BE2C (cell line): Measurements from ENCODE around the gene ANHX. TPM values are rescaled to one million over a fixed set of nuclear protein-coding genes. Genes with fewer than 3 reads are reported as not detected.
"Not testable (repeated sequence)": the region's sequence is repeated elsewhere in the genome, so short reads cannot be mapped to it uniquely, and the experiment has no call there.

Experiments used
- DNase-seq: peaks from one replicate; pipeline ENCODE4 v3.0.0-alpha.2; 2020
- H3K27me3 ChIP-seq: fragments of 250-450 bp; sonication (Bioruptor Pico); 2 replicates; pipeline ENCODE4 v1.5.1; 2020; ENCODE audit warnings: mild to moderate bottlenecking
- H3K36me3 ChIP-seq: fragments of 250-450 bp; sonication (Bioruptor Pico); 2 replicates; pipeline ENCODE4 v1.5.1; 2020; ENCODE audit warnings: mild to moderate bottlenecking
- H3K4me1 ChIP-seq: fragments of 250-450 bp; sonication (Bioruptor Pico); 2 replicates; pipeline ENCODE4 v1.5.1; 2020
- H3K4me3 ChIP-seq: 2 replicates; pipeline ENCODE4 v1.5.1; 2011; ENCODE audit warnings: low read depth, low read length
- H3K9me3 ChIP-seq: fragments of 250-450 bp; sonication (Bioruptor Pico); 2 replicates; pipeline ENCODE4 v1.5.1; 2020
- polyA plus RNA-seq: library from polyadenylated mRNA; unstranded; fragments of >200 nt; gene quantifications from one replicate; pipeline ENCODE4 v1.2.1, GENCODE V29; 2012; ENCODE audit warnings: low read depth, missing spikeins; ENCODE audit not compliant: insufficient read length, insufficient read depth
- TF ChIP-seq, protein P1 (sequence below): IDR thresholded peaks from 2 replicates; pipeline ENCODE4 v1.5.1; 2012; ENCODE audit warnings: mild to moderate bottlenecking, low read depth, low read length

Gene ANHX
- not detected for polyA plus RNA-seq

DNA sequence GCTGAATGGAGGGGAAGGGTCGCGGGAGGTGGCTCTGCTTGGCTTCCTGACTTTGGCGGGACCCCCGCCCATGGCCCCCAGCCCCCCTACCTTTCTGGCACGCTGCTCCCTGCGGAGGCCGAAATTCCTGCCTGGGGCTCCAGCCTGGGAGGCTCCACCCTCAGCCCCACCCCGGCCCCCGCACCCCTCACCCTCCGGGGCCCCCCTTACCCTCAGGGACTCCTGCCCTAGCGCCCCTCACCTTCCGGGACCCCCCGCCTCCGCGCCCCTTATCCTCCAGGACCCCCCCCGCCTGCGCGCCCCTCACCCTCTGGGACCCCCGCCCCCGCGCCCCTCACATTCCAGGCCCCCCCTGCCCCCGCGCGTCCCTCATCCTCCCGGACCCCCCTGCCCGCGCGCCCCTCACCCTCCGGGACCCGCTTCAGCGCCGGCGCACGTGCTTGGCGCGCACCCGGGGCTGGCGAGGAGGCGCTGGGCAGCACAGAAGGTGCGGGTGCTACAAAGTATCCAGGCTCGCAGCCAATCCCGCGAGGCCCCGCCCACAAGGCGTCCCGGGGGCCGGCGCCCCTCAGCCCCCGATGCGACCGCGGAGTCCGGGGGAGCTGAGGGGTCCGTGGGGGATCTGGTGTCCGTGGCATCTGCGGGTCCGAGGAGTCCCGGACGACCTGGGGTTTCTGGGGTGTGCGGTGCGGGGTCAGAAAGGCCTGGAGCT is at the start of gene ANHX:
Gene ANHX (minus strand): TSS at position 477 of the 712 bp plus-strand sequence. CDS start 1,521 bp downstream, outside the sequence.
- Histone ChIP-seq H3K4me3 (no peak within 1 kb of the TSS), H3K27me3 (no peaks in the 10 kb centered on the region), H3K36me3 (no peaks in the 10 kb centered on the region), H3K4me1 (no peaks in the 10 kb centered on the region), H3K9me3 (peaks cover 2% of the 10 kb centered on the region; the same call in 1 of the 2 replicates)
- TF ChIP-seq, protein P1, sequence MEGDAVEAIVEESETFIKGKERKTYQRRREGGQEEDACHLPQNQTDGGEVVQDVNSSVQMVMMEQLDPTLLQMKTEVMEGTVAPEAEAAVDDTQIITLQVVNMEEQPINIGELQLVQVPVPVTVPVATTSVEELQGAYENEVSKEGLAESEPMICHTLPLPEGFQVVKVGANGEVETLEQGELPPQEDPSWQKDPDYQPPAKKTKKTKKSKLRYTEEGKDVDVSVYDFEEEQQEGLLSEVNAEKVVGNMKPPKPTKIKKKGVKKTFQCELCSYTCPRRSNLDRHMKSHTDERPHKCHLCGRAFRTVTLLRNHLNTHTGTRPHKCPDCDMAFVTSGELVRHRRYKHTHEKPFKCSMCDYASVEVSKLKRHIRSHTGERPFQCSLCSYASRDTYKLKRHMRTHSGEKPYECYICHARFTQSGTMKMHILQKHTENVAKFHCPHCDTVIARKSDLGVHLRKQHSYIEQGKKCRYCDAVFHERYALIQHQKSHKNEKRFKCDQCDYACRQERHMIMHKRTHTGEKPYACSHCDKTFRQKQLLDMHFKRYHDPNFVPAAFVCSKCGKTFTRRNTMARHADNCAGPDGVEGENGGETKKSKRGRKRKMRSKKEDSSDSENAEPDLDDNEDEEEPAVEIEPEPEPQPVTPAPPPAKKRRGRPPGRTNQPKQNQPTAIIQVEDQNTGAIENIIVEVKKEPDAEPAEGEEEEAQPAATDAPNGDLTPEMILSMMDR, result no peak
- DNase-seq, result no peak

DNA sequence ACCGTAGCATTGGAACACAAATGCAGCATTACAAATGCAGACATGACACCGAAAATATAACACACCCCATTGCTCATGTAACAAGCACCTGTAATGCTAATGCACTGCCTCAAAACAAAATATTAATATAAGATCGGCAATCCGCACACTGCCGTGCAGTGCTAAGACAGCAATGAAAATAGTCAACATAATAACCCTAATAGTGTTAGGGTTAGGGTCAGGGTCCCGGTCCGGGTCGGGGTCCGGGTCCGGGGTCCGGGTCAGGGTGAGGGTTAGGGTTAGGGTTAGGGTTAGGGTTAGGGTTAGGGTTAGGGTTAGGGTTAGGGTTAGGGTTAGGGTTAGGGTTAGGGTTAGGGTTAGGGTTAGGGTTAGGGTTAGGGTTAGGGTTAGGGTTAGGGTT is 29.0 kb upstream of the ANHX start:
- not testable (repeated sequence) for H3K4me3 ChIP-seq, H3K36me3 ChIP-seq, H3K27me3 ChIP-seq, H3K9me3 ChIP-seq, DNase-seq, H3K4me1 ChIP-seq

DNA sequence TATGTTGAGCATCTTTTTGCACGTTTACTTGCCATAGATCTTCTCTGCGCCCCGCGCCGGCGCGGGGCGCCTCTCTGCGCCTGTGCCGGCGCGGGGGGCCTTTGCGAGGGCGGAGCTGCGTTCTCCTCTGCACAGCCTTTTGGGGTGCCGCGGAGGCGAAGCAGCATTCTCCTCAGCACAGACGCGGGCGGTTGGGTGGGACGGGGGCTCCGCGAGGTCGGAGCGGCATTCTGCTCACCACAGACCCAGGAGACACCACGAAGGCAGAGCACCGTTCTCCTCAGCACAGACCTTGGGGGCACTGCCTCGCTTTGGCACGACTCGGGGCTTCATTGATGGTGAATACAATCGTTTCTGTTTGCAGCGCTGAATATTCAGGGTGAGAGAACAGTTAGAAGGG is 28.5 kb upstream of the ANHX start:
- no peaks in the 10 kb centered on the region for H3K27me3 ChIP-seq
- no peaks in the 10 kb centered on the region for H3K9me3 ChIP-seq
- H3K36me3 ChIP-seq, result no peaks in the 10 kb centered on the region
- H3K4me1 ChIP-seq, result no peaks in the 10 kb centered on the region
- H3K4me3 ChIP-seq, result no peak overlapping the region
- no peak for DNase-seq
- TF ChIP-seq, protein P1, result no peak

DNA sequence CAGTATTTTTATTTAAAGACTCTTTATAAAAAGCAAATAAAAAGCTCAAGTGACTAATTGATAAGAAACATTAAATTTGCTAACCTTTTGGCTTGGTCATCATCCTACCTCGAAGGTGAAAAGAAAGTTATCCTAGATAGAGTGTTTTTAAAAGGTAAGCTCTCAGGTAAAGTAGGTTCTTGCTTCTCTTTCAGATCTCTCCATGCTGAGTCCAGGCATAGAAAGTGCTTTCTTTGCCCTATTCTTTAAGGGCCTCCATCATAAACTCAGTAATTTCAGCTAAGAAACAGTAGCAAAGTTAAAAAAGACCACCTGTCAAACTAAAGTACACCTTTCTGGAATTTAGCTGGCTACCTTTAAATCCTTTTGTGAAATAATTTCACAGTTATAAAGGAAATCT is 20.6 kb upstream of the ANHX start:
- H3K9me3 ChIP-seq, result no peaks in the 10 kb centered on the region
- TF ChIP-seq, protein P1, result no peak

DNA sequence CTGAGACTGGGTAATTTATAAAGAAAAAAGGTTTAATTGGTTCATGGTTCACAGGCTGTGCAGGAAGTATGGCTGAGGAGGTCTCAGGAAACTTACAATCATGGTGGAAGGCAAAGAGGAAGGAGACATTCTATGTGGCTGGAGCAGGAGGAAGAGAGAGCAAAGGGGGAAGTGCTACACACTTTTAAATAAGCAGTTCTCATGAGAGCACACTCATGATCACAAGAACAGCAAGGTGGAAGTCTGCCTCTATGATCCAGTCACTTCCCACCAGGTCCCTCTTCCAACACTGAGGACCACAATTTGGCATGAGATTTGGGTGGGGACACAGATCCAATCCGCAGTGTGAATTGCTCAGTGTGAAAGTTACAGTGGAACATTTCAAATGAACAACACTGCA is 20.2 kb upstream of the ANHX start:
- not testable (repeated sequence) for H3K27me3 ChIP-seq

More for the DNA sequence above, 20.6 kb upstream of the ANHX start:
- Histone ChIP-seq H3K4me1 (no peaks in the 10 kb centered on the region), H3K4me3 (no peak overlapping the region), H3K27me3 (no peaks in the 10 kb centered on the region), H3K36me3 (no peaks in the 10 kb centered on the region)
- DNase-seq, result no peak

DNA sequence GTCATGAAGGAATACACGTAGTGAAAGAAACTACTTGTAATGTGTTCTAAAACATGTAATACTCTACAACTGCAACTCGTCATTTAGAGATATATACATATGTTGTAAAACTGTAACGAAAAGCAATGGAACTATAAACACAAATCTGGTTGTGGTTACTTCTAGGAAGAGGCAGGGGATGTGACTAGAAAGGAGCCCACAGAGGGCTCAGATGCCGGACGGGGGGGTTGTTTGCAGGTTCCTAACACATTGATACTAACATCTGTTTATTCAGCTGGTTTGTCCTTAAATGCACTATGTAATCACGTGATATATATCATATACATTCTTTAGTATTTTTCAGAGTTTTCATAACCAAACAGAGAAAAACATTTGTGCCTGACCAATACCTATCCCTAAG is 16.1 kb upstream of the ANHX start:
- no peaks in the 10 kb centered on the region for H3K27me3 ChIP-seq
- no peak overlapping the region for H3K4me3 ChIP-seq
- H3K4me1 ChIP-seq, result no peaks in the 10 kb centered on the region
- TF ChIP-seq, protein P1, result no peak
- H3K9me3 ChIP-seq, result no peaks in the 10 kb centered on the region
- no peaks in the 10 kb centered on the region for H3K36me3 ChIP-seq
- no peak for DNase-seq

More for the DNA sequence above, 20.2 kb upstream of the ANHX start:
- not testable (repeated sequence) for H3K4me1 ChIP-seq, H3K9me3 ChIP-seq, DNase-seq, H3K36me3 ChIP-seq, H3K4me3 ChIP-seq

DNA sequence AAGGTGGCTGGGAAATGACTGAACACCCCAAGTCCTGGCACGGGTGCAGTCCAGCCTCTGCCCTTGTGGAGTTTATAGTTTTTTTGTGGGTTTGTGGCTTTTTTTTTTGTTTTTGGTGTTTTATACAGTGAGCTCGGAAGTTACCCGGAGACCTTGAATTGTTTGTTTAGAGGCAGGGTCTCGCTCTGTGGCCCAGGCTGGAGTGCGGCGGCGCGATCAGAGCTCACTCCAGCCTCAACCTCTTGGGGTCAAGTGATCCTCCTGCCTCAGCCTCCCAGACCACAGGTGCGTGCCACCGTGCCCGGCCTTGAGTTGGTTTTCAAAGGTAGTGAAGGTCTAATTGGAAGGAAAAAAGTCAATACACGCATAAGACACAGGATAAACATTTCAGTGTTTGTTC is 879 bp upstream of the ANHX start:
- Histone ChIP-seq H3K27me3 (no peaks in the 10 kb centered on the region), H3K4me3 (no peak overlapping the region), H3K36me3 (no peaks in the 10 kb centered on the region), H3K4me1 (no peaks in the 10 kb centered on the region), H3K9me3 (no peaks in the 10 kb centered on the region)
- TF ChIP-seq, protein P1, result no peak
- DNase-seq, result no peak
